Peyer's patch (tissue), 4 donors: Measurements from ENCODE around the gene MYO7A. TPM values are rescaled to one million over a fixed set of nuclear protein-coding genes. Genes with fewer than 3 reads are reported as not detected.

ENCODE experiments used
- DNase-seq, 3 donors: peaks; one replicate each; pipeline ENCODE4 v3.0.0-alpha.2; 2017 to 2019
- H3K27ac ChIP-seq, 4 donors: fragments of 200-600 bp; sonication (generic); one replicate each; pipeline ENCODE4 v1.5.1; 2016 to 2019
- H3K27me3 ChIP-seq, 2 donors: fragments of 200-600 bp; sonication (generic); one replicate each; pipeline ENCODE4 v1.5.1; 2019
- H3K36me3 ChIP-seq, 3 donors: fragments of 200-600 bp; sonication (generic); one replicate each; pipeline ENCODE4 v1.5.1; 2016 to 2019
- H3K4me1 ChIP-seq, 4 donors: fragments of 200-600 bp; sonication (generic); one replicate each; pipeline ENCODE4 v1.5.1; 2016 to 2019
- H3K4me3 ChIP-seq, 4 donors: fragments of 200-600 bp; sonication (generic); 1 replicate in 3 of 4; 2 replicates in 1 of 4; pipeline ENCODE4 v1.5.1; 2016 to 2019; ENCODE audit warnings: mild to moderate bottlenecking in 1 of 4
- H3K9me3 ChIP-seq, 4 donors: fragments of 200-600 bp; sonication (generic); one replicate each; pipeline ENCODE4 v1.5.1; 2016 to 2019; ENCODE audit warnings: mild to moderate bottlenecking in 1 of 4
- CTCF ChIP-seq, 6 experiments: fragments of 450-650 bp in 4 of 6; fragments of 200-600 bp in 2 of 6; sonication (generic) in 1 of 6; IDR thresholded peaks; one replicate each; pipeline ENCODE4 v1.5.1; 2017 to 2019; ENCODE audit warnings: antibody characterized with exemption in 6 of 6, mild to moderate bottlenecking in 3 of 6, moderate library complexity in 1 of 6
- POLR2A ChIP-seq, 2 donors: fragments of 450-650 bp; IDR thresholded peaks; one replicate each; pipeline ENCODE4 v1.5.1; 2017; ENCODE audit warnings: antibody characterized with exemption in 2 of 2, mild to moderate bottlenecking in 2 of 2, moderate library complexity in 2 of 2
- total RNA-seq, 4 donors: library from RNA; depleted of rRNA; stranded (reverse); fragments of >200 nt; gene quantifications; one replicate each; pipeline ENCODE4 v1.1.0, GENCODE V29; 2016

The MYO7A gene
- total RNA-seq, 4 donors from 2014 or later = 6.1 to 15.7 (median 7.1) TPM

- TF ChIP-seq CTCF (IDR thresholded peaks at IDR 0.05) = peak in 4 of 6 experiments; percentile 56 to 91 (median 87)
- no peak for TF ChIP-seq POLR2A (IDR thresholded peaks at IDR 0.05)
- peak; percentile 21 to 82 (median 80) for DNase-seq
- no peak overlapping the region for H3K27ac ChIP-seq
- H3K9me3 ChIP-seq = no peaks in the 10 kb centered on the region
- H3K27me3 ChIP-seq = no peaks in the 10 kb centered on the region
- no peaks in the 10 kb centered on the region for H3K36me3 ChIP-seq
- peaks cover 0 to 23% (median 0%) of the 10 kb centered on the region in 4 donors for H3K4me1 ChIP-seq
- no peak overlapping the region for H3K4me3 ChIP-seq
Measured at GRCh38 chr11:77191823-77192495, 63.9 kb downstream of the MYO7A start.

DNA sequence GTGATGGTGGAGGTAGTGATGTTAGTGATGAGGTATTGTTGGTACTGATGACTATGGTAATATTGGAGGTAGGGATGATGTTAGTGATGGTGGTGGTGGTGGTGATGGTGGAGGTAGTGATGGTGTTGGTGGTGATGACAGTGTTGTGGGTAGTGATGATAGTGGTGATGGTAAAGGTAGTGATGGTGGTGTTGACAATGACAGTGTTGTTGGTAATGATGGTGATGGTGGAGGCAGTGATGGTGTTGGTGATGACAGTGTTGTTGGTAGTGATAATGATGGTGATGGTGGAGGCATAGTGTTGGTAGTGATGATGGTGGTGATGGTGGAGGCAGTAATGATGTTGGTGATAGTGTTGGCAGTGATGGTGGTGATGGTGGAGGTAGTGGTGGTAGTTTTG lies 65.1 kb downstream of the MYO7A start:
- Histone ChIP-seq H3K9me3 (no peaks in the 10 kb centered on the region), H3K4me3 (no peak overlapping the region), H3K36me3 (no peaks in the 10 kb centered on the region), H3K27ac (no peak overlapping the region), H3K4me1 (peaks cover 0 to 14% (median 0%) of the 10 kb centered on the region in 4 donors), H3K27me3 (no peaks in the 10 kb centered on the region)
- DNase-seq = no peak
- TF ChIP-seq CTCF (IDR thresholded peaks at IDR 0.05) (no peak), POLR2A (IDR thresholded peaks at IDR 0.05) (no peak)

GRCh38 chr11:77193911-77194830 lies 66.1 kb downstream of the MYO7A start:
- Histone ChIP-seq H3K4me1 (peaks cover 0 to 7% (median 0%) of the 10 kb centered on the region in 4 donors), H3K9me3 (no peaks in the 10 kb centered on the region), H3K27ac (no peak overlapping the region), H3K36me3 (no peaks in the 10 kb centered on the region), H3K27me3 (no peaks in the 10 kb centered on the region), H3K4me3 (no peak overlapping the region)
- DNase-seq = peak in 1 of 3 donors; percentile 54
- TF ChIP-seq CTCF (IDR thresholded peaks at IDR 0.05) (no peak), POLR2A (IDR thresholded peaks at IDR 0.05) (no peak)

- TF ChIP-seq POLR2A (IDR thresholded peaks at IDR 0.05) = no peak
- no peak for TF ChIP-seq CTCF (IDR thresholded peaks at IDR 0.05)
- Histone ChIP-seq H3K36me3 (no peaks in the 10 kb centered on the region), H3K27me3 (no peaks in the 10 kb centered on the region), H3K9me3 (no peaks in the 10 kb centered on the region), H3K4me1 (peaks cover 0 to 3% (median 0%) of the 10 kb centered on the region in 4 donors), H3K27ac (no peak overlapping the region), H3K4me3 (no peak overlapping the region)
- no peak for DNase-seq
Measured at GRCh38 chr11:77195071-77195755, 67.2 kb downstream of the MYO7A start.

- peaks cover 0 to under 1% (median 0%) of the 10 kb centered on the region in 4 donors for H3K4me1 ChIP-seq
- TF ChIP-seq POLR2A (IDR thresholded peaks at IDR 0.05) (no peak), CTCF (IDR thresholded peaks at IDR 0.05) (no peak)
- H3K9me3 ChIP-seq = no peaks in the 10 kb centered on the region
- peak in 1 of 3 donors; percentile 18 for DNase-seq
- no peaks in the 10 kb centered on the region for H3K27me3 ChIP-seq
- H3K4me3 ChIP-seq = no peak overlapping the region
- no peaks in the 10 kb centered on the region for H3K36me3 ChIP-seq
- no peak overlapping the region for H3K27ac ChIP-seq
Measured at GRCh38 chr11:77196961-77197360, 68.9 kb downstream of the MYO7A start.
